CD4-positive, alpha-beta T cell (primary cell): ENCODE results near the gene ANKDD1A. TPM values are rescaled to one million over a fixed set of nuclear protein-coding genes. Genes with fewer than 3 reads are reported as not detected.

Experiments used
- ATAC-seq: fragments of 200-7000 bp; cut with Tn5 transposase; one replicate; pipeline ENCODE4 v1.10.0; 2022; ENCODE audit warnings: mild to moderate bottlenecking; ENCODE audit not compliant: poor library complexity
- CTCF ChIA-PET: fragments of 350-600 bp; sonication (Branson Sonifier 250); formaldehyde crosslinking; loops from one replicate; lab custom pipeline; 2021; ENCODE audit warnings: antibody characterized with exemption, inconsistent platforms; lab: Charles Lee
- POLR2A ChIA-PET: fragments of 350-600 bp; sonication (Branson Sonifier 250); formaldehyde crosslinking; loops from one replicate; lab custom pipeline; 2021; ENCODE audit warnings: antibody characterized with exemption, inconsistent platforms; lab: Charles Lee
- DNase-seq, 14 experiments: peaks; one replicate each; pipeline ENCODE4 v3.0.0-alpha.2; 2013 to 2020; ENCODE audit warnings: mixed read lengths in 2 of 14
- H3K27ac ChIP-seq, 2 donors: one replicate each; pipeline versions ENCODE4 v1.5.1 to v1.7.0; 2013; ENCODE audit warnings: low read length in 2 of 2, low read depth in 1 of 2, mild to moderate bottlenecking in 1 of 2
- H3K27me3 ChIP-seq, 2 experiments: 1 replicate in 1 of 2; 2 replicates in 1 of 2; pipeline versions ENCODE4 v1.6.1 to v1.7.0; 2013; ENCODE audit warnings: low read length in 2 of 2, control low read depth in 1 of 2, mild to moderate bottlenecking in 1 of 2, moderate library complexity in 1 of 2; ENCODE audit not compliant: insufficient read depth in 2 of 2, control insufficient read depth in 1 of 2
- H3K36me3 ChIP-seq: one replicate; pipeline ENCODE4 v1.6.1; 2013; ENCODE audit warnings: low read length, control low read depth; ENCODE audit not compliant: insufficient read depth
- H3K4me1 ChIP-seq: one replicate; pipeline ENCODE4 v1.6.1; 2013; ENCODE audit warnings: low read length, control low read depth; ENCODE audit not compliant: insufficient read depth
- H3K4me3 ChIP-seq: one replicate; pipeline ENCODE4 v1.5.1; 2013; ENCODE audit warnings: mild to moderate bottlenecking, low read length, moderate library complexity
- H3K9me3 ChIP-seq, 2 experiments: 1 replicate in 1 of 2; 2 replicates in 1 of 2; pipeline versions ENCODE4 v1.6.1 to v1.7.0; 2013; ENCODE audit warnings: low read length in 2 of 2, mild to moderate bottlenecking in 2 of 2, control low read depth in 1 of 2, moderate library complexity in 1 of 2; ENCODE audit not compliant: control insufficient read depth in 1 of 2, insufficient read depth in 1 of 2
- H3K27ac Mint-ChIP-seq: one replicate; pipeline ENCODE4 v1.8.0; 2020; ENCODE audit warnings: mixed read lengths
- H3K27me3 Mint-ChIP-seq: one replicate; pipeline ENCODE4 v1.8.0; 2021; ENCODE audit warnings: mixed read lengths
- H3K36me3 Mint-ChIP-seq: one replicate; pipeline ENCODE4 v1.8.0; 2021; ENCODE audit warnings: low read depth, mixed read lengths
- H3K4me1 Mint-ChIP-seq: one replicate; pipeline ENCODE4 v1.8.0; 2021; ENCODE audit warnings: low read depth, mixed read lengths
- H3K4me3 Mint-ChIP-seq: one replicate; pipeline ENCODE4 v1.8.0; 2020; ENCODE audit warnings: mild to moderate bottlenecking, mixed read lengths
- H3K9me3 Mint-ChIP-seq: one replicate; pipeline ENCODE4 v1.8.0; 2020; ENCODE audit warnings: mixed read lengths
- intact Hi-C, 2 experiments: fragments of 100-400 bp; cut with DNase I in 1 of 2; cut with micrococcal nuclease in 1 of 2; formaldehyde crosslinking; loops; one replicate each; pipeline versions ENCODE4 v1.15.1 to v1.9.0; 2023 to 2025; cut with DNase I, micrococcal nuclease
- total RNA-seq, 174 experiments: library from RNA in 2 of 174; stranded (reverse) in 2 of 174; gene quantifications; one replicate each; pipeline ENCODE4 v1.2.3 and lab custom pipeline; 2021 to 2026
- TF ChIP-seq, protein P1 (sequence below): fragments of 200-600 bp; IDR thresholded peaks from one replicate; pipeline ENCODE4 v1.8.0; 2022; ENCODE audit warnings: antibody characterized with exemption, mild to moderate bottlenecking

Gene ANKDD1A
- total RNA-seq, 2 experiments from 2014 or later: 0.95 to 1.9 TPM

DNA sequence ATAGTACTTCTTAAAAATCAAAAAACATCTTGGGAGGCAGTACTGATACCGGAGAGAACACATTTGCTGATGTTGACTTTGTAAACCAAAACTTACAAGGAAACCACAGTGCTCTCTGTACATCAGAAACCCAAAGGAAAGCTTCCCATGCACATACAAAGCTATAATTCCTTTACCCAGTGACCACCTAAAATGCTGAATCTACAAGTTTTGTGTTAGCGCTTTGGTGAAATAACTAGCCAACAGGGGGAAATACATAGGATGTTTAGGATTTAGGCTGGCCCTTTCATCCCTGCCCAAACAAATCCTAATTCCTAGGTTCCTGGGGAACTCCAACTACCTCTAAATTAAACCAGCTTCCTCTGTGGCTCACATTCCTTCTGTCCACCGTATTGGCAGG is 93.3 kb downstream of the ANKDD1A start:
- Histone ChIP-seq H3K4me3 (no peak overlapping the region), H3K9me3 (no peaks in the 10 kb centered on the region), H3K27ac (no peak overlapping the region), H3K36me3 (peaks cover 10% of the 10 kb centered on the region), H3K4me1 (no peaks in the 10 kb centered on the region), H3K27me3 (no peaks in the 10 kb centered on the region)
- intact Hi-C loops: no loop called here
- Mint-ChIP-seq H3K4me1 (no peaks in the 10 kb centered on the region), H3K27ac (no peak overlapping the region), H3K4me3 (no peak overlapping the region), H3K36me3 (peaks cover 35% of the 10 kb centered on the region), H3K9me3 (no peaks in the 10 kb centered on the region), H3K27me3 (no peaks in the 10 kb centered on the region)
- ATAC-seq (no peak), DNase-seq (no peak)
- POLR2A ChIA-PET: no interaction called here
- TF ChIP-seq, protein P1, sequence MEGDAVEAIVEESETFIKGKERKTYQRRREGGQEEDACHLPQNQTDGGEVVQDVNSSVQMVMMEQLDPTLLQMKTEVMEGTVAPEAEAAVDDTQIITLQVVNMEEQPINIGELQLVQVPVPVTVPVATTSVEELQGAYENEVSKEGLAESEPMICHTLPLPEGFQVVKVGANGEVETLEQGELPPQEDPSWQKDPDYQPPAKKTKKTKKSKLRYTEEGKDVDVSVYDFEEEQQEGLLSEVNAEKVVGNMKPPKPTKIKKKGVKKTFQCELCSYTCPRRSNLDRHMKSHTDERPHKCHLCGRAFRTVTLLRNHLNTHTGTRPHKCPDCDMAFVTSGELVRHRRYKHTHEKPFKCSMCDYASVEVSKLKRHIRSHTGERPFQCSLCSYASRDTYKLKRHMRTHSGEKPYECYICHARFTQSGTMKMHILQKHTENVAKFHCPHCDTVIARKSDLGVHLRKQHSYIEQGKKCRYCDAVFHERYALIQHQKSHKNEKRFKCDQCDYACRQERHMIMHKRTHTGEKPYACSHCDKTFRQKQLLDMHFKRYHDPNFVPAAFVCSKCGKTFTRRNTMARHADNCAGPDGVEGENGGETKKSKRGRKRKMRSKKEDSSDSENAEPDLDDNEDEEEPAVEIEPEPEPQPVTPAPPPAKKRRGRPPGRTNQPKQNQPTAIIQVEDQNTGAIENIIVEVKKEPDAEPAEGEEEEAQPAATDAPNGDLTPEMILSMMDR: no peak
- CTCF ChIA-PET: no interaction called here

DNA sequence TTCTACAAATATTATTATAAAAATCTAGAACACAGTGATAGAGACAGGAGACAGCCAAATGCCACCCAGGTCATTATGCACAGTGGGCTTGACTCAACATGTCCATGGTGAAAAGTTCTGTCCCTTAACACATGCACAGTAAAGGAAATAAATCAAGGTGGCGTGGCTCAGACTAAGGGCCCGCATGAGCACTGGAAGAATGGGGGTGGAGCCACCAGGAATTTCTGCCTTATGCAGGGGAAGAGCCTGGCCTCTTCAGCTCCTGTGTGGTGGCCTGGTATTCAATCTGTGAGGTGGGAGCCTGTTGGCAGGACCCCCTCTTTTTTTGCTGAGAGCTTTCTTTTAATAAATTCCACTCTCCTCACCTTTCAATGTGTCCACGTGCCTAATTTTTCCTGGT is 95.2 kb downstream of the ANKDD1A start:
- no peak for DNase-seq
- no peak overlapping the region for H3K27ac Mint-ChIP-seq
- H3K9me3 ChIP-seq: no peaks in the 10 kb centered on the region
- TF ChIP-seq, protein P1: no peak
- no peak overlapping the region for H3K4me3 Mint-ChIP-seq
- H3K9me3 Mint-ChIP-seq: no peaks in the 10 kb centered on the region
- no peak overlapping the region for H3K27ac ChIP-seq
- no peaks in the 10 kb centered on the region for H3K27me3 ChIP-seq
- intact Hi-C loops: no loop called here
- H3K4me1 Mint-ChIP-seq: no peaks in the 10 kb centered on the region
- peaks cover 10% of the 10 kb centered on the region for H3K36me3 ChIP-seq
- H3K4me1 ChIP-seq: no peaks in the 10 kb centered on the region
- peaks cover 50% of the 10 kb centered on the region for H3K36me3 Mint-ChIP-seq
- no peaks in the 10 kb centered on the region for H3K27me3 Mint-ChIP-seq
- ChIA-PET CTCF (no interaction called here), POLR2A (no interaction called here)
- H3K4me3 ChIP-seq: no peak overlapping the region
- ATAC-seq: no peak

Other genes with a start within 250 kb of the ANKDD1A start
- gene RBPMS2, start 136.3 kb upstream of the ANKDD1A start, total RNA-seq: not detected
- gene PIF1, start 86.3 kb upstream of the ANKDD1A start, total RNA-seq: under 1 TPM; 0.22 to 0.27 TPM
- 1 to 10 TPM; 5.6 to 5.9 TPM for gene PLEKHO2, start 70.0 kb upstream of the ANKDD1A start, total RNA-seq
- gene SPG21, start 78.0 kb downstream of the ANKDD1A start, total RNA-seq: 10 to 100 TPM; 29.4 to 32.7 TPM
- gene MTFMT, start 117.7 kb downstream of the ANKDD1A start, total RNA-seq: 1 to 10 TPM; 3.4 to 5.8 TPM
- gene SLC51B, start 133.5 kb downstream of the ANKDD1A start, total RNA-seq: not detected
- gene RASL12, start 156.1 kb downstream of the ANKDD1A start, total RNA-seq: not detected
- not detected for gene KBTBD13, start 164.8 kb downstream of the ANKDD1A start, total RNA-seq
- 1 to 10 TPM; 7.2 TPM for gene UBAP1L, start 203.3 kb downstream of the ANKDD1A start, total RNA-seq
- 10 to 100 TPM; 15.6 to 17.7 TPM for gene PDCD7, start 221.9 kb downstream of the ANKDD1A start, total RNA-seq